CD4-positive, alpha-beta T cell treated with Interleukin-17A for 4 hours (primary cell): ENCODE data around the gene WNK2.
"Not testable (repeated sequence)": the region's sequence is repeated elsewhere in the genome, so short reads cannot be mapped to it uniquely, and the experiment has no call there.

Experiments
- DNase-seq: peaks from one replicate; pipeline ENCODE4 v3.0.0-alpha.2; 2020; ENCODE audit warnings: mixed read lengths

Gene WNK2

GRCh38 chr9:93345643-93346230 lies 161.8 kb downstream of the WNK2 start:
- DNase-seq, result no peak

GRCh38 chr9:93346231-93347112 lies 162.5 kb downstream of the WNK2 start:
- DNase-seq, result peak; percentile 8

DNA sequence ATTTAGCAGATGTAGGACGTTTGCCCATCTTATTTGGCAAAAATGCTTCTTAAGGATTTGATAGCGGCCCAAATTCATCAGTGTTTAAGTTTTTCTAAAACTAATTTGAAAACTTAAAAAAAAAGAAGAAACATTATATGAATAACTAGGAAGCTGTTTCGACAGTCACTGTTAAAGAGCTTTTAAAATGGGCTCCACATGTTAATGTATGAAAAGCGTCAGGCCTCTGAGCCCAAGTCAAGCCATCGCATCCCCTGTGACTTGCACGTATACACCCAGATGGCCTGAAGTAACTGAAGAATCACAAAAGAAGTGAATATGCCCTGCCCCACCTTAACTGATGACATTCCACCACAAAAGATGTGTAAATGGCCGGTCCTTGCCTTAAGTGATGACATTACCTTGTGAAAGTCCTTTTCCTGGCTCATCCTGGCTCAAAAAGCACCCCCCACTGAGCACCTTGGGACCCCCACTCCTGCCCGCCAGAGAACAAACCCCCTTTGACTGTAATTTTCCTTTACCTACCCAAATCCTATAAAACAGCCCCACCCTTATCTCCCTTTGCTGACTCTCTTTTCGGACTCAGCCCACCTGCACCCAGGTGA lies 163.5 kb downstream of the WNK2 start:
- not testable (repeated sequence) for DNase-seq

- DNase-seq, result not testable (repeated sequence)
These were observed 169.7 kb downstream of the WNK2 start for GRCh38 chr9:93353413-93354310.

DNA sequence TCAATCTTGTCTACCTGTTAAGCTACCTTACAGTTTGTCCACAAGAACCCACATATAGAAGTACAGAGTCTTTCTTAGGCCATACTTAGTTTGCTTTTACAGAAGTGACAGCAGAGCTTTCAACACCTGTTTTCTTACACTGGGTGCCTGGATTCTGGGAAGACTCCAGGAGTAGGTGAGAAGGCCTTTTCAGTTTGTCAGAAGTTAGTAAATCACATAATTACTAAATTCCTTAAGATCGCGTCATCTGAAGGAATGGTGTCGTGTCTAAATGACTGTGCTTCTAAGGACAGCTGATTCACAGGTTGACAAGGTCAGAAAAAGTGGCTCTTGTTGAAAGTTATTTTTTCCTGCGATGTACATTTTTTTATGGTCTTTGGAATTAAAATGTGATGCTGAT lies 170.5 kb downstream of the WNK2 start:
- no peak for DNase-seq

DNA sequence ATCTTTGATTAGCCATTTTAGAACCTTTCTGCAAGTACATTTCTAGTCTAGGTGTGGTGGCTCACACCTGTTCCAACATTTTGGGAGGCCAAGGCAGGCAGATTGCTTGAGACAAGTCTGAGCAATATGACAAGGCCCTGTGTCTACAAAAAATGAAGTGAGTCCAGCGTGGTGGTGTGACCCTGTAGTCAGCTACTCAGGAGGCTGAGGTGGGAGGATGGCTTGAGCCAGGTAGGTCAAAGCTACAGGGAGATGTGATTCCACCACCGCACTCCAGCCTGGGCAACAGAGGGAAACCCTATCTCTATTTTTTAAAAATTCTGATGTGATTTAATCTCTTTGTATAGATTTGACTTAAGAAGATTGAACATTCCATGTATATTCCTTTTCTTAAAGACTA lies 171.9 kb downstream of the WNK2 start:
- DNase-seq, result no peak

DNA sequence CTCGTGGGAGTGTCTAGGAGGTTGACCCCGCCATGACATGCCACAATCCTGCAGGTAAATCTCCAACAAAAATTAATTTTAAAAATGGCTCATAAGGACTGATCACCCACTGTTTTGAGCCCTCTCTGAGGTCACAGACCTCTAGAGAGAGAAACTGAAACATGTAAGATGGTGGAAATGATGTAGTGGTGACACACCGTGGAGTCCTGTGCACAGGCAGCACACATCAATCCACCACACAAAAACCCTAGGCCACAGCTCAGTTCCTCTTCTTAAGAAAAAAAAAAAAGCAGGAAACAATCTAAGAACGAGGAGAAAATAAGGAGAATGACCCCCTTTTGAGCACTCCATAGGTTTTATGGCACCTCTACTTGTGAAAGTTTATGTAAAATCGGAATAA lies 173.7 kb downstream of the WNK2 start:
- no peak for DNase-seq

- not testable (repeated sequence) for DNase-seq
These were observed 176.0 kb downstream of the WNK2 start for GRCh38 chr9:93359907-93360306.

GRCh38 chr9:93361995-93362394 lies 178.1 kb downstream of the WNK2 start:
- DNase-seq, result no peak

GRCh38 chr9:93364734-93365426 lies 180.9 kb downstream of the WNK2 start:
- no peak for DNase-seq

- no peak for DNase-seq
These were observed 181.6 kb downstream of the WNK2 start for GRCh38 chr9:93365427-93366118.

GRCh38 chr9:93366119-93366447 lies 182.1 kb downstream of the WNK2 start:
- DNase-seq, result no peak

DNA sequence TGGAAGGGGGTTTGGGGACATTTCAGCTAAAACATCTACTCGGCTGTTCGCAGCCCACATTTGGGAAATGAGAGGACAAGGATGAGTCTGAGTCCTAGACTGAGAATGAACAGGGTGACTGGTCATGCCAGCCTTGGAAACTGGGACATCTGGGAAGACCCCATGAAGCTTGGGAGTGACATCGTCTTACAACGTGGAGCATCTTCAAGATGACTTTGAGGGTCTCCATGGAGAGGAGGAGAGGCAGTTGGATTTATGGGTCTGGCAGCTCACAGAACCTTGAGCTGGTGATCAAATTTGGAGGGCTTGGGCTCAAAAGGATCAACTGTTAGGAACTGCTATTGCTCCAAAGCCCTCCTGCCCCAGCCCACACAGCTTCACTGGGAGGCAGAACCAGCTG lies 182.5 kb downstream of the WNK2 start:
- not testable (repeated sequence) for DNase-seq

DNA sequence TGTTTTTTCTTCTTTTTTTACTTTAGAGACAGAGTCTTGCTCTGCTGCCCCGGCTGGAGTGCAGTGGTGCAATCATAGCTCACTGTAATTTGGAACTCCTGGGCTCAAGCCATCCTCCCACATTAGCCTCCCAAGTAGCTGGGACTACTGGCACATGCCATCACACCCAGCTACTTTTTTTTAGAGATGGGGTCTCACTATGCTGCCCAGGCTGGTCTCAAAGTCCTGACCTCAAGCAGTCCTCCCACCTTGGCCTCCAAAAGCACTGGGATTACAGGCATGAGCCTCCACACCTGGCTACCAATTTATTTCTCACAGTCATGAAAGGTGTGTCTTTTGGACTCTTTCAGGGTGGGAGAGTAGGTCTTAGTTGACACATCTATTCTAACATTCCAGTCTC lies 184.5 kb downstream of the WNK2 start:
- DNase-seq, result no peak

DNA sequence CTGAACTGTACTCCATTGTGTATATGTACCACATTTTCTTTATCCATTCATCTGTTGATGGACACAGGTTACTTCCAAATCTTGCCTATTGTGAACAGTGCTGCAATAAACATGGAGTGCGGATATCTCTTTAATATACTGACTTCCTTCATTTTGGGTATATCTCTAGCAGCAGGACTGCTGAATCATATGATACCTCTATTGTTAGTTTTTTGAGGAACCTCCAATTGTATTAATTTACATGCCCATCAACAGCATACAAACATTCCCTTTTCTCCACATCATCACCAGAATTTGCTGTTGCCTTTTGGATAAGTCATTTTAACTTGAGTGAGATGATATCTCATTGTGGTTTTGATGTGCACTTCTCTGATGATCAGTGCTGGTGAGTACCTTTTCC lies 185.7 kb downstream of the WNK2 start:
- DNase-seq, result no peak
